ENCODE measurements around the gene TUBGCP6.
"Not testable (repeated sequence)": the region's sequence is repeated elsewhere in the genome, so short reads cannot be mapped to it uniquely, and the experiment has no call there.

The TUBGCP6 gene

DNA sequence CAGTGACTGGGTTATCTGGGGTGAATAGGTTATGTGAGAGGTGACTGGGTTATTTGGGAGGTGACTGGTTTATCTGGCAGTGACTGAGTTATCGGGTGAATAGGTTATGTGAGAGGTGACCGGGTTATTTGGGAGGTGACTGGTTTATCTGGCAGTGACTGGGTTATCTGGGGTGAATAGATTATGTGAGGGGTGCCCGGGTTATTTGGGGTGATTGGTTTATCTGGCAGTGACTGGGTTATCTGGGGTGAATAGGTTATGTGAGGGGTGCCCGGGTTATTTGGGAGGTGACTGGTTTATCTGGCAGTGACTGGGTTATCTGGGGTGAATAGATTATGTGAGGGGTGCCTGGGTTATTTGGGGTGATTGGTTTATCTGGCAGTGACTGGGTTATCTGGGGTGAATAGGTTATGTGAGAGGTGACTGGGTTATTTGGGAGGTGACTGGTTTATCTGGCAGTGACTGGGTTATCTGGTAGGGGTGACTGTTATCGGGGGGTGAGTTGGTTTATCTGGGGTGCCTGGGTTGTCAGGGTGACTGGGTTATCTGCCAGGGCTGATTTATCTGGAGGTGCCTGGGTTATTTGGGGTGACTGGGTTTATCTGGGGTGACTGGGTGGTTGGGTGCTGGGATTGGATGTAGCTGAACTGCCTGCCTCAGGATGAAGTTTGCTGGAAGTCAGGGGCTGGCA is 76.2 kb downstream of the TUBGCP6 start:
- not testable (repeated sequence) for DNase-seq (ENCODE audit: low read depth)

DNA sequence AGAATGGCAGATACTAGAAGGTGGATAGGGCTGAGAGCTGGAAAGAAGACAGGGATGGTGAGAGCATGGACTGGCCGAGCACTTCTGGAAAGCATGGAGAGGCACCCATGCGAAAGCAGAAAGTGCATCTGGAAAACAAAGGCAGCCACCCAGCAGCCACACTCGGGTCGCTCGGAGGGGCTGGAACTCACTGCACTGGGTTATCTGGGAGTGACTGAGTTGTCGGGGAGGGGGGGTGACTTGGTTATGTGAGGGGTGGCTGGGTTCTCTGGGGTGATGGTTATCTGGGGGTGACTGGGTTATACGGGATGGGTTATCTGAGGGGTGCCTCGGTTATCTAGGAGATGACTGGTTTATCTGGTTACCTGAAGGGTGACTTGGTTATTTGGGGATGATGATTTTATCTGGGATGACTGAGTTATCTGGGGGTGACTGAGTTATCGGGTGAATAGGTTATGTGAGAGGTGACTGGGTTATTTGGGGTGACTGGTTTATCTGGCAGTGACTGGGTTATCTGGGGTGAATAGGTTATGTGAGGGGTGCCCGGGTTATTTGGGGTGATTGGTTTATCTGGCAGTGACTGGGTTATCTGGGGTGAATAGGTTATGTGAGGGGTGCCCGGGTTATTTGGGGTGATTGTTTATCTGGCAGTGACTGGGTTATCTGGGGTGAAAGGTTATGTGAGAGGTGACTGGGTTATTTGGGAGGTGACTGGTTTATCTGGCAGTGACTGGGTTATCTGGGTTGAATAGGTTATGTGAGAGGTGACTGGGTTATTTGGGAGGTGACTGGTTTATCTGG is 76.9 kb downstream of the TUBGCP6 start:
- no peak for DNase-seq (ENCODE audit: low read depth)

Measured in GM04503 (cell line).